ENCODE results near the gene ROR2. TPM values are rescaled to one million over a fixed set of nuclear protein-coding genes. Genes with fewer than 3 reads are reported as not detected.
A peak's percentile ranks its signal among the peaks of the same experiment; 100 is the strongest.

ROR2 gene
- total RNA-seq, 1 experiment from 2014 or later, result 0.68 TPM

- no peak for TF ChIP-seq CTCF (IDR thresholded peaks at IDR 0.05; ENCODE audit: insufficient read depth in 1 of 2, low read depth in 1 of 2, low read length in 1 of 2, severe bottlenecking in 1 of 2, unreplicated experiment in 1 of 2)
- no peak overlapping the region for H3K27ac Mint-ChIP-seq (ENCODE audit: unreplicated experiment)
- BruUV-seq (replicated peaks), result no TSS peak
- intact Hi-C loops (cut with micrococcal nuclease; ENCODE audit: unreplicated experiment), result no loop called here
- H3K4me3 Mint-ChIP-seq (ENCODE audit: unreplicated experiment), result no peak overlapping the region
- H3K36me3 Mint-ChIP-seq (ENCODE audit: insufficient read depth, unreplicated experiment), result no peaks in the 10 kb centered on the region
- Histone ChIP-seq H3K4me3 (ENCODE audit: low read depth, low read length) (no peak overlapping the region), H3K9me3 (no peaks in the 10 kb centered on the region), H3K27me3 (replicated peaks; ENCODE audit: control insufficient read depth, insufficient read depth, low read length) (no peaks in the 10 kb centered on the region), H3K36me3 (ENCODE audit: control insufficient read depth, insufficient read depth, low read length) (no peaks in the 10 kb centered on the region), H3K4me1 (no peaks in the 10 kb centered on the region)
- H3K9me3 Mint-ChIP-seq (ENCODE audit: unreplicated experiment), result no peaks in the 10 kb centered on the region
- ChIA-PET POLR2A (no interaction called here), CTCF (no interaction called here)
- no peaks in the 10 kb centered on the region for H3K4me1 Mint-ChIP-seq (ENCODE audit: low read depth, unreplicated experiment)
- H3K27me3 Mint-ChIP-seq (ENCODE audit: insufficient read depth, unreplicated experiment), result no peaks in the 10 kb centered on the region
- DNase-seq, result peak in 1 of 2 experiments; percentile 4
Observed at GRCh38 chr9:91682806-91683205, 267.2 kb downstream of the ROR2 start.

GRCh38 chr9:91681461-91682305 lies 268.3 kb downstream of the ROR2 start:
- H3K27me3 ChIP-seq (replicated peaks; ENCODE audit: control insufficient read depth, insufficient read depth, low read length), result no peaks in the 10 kb centered on the region
- Mint-ChIP-seq H3K36me3 (ENCODE audit: insufficient read depth, unreplicated experiment) (no peaks in the 10 kb centered on the region), H3K9me3 (ENCODE audit: unreplicated experiment) (no peaks in the 10 kb centered on the region), H3K4me3 (ENCODE audit: unreplicated experiment) (no peak overlapping the region), H3K27me3 (ENCODE audit: insufficient read depth, unreplicated experiment) (no peaks in the 10 kb centered on the region), H3K27ac (ENCODE audit: unreplicated experiment) (no peak overlapping the region), H3K4me1 (ENCODE audit: low read depth, unreplicated experiment) (no peaks in the 10 kb centered on the region)
- H3K9me3 ChIP-seq, result no peaks in the 10 kb centered on the region
- CTCF ChIA-PET, result no interaction called here
- no peak for TF ChIP-seq CTCF (IDR thresholded peaks at IDR 0.05; ENCODE audit: insufficient read depth in 1 of 2, low read depth in 1 of 2, low read length in 1 of 2, severe bottlenecking in 1 of 2, unreplicated experiment in 1 of 2)
- no peak overlapping the region for H3K4me3 ChIP-seq (ENCODE audit: low read depth, low read length)
- POLR2A ChIA-PET, result no interaction called here
- no TSS peak for BruUV-seq (replicated peaks)
- intact Hi-C loops (cut with micrococcal nuclease; ENCODE audit: unreplicated experiment), result no loop called here
- H3K4me1 ChIP-seq, result no peaks in the 10 kb centered on the region
- no peaks in the 10 kb centered on the region for H3K36me3 ChIP-seq (ENCODE audit: control insufficient read depth, insufficient read depth, low read length)
- no peak for DNase-seq

- Histone ChIP-seq H3K4me3 (ENCODE audit: low read depth, low read length) (no peak overlapping the region), H3K36me3 (ENCODE audit: control insufficient read depth, insufficient read depth, low read length) (no peaks in the 10 kb centered on the region), H3K9me3 (no peaks in the 10 kb centered on the region), H3K4me1 (no peaks in the 10 kb centered on the region), H3K27me3 (replicated peaks; ENCODE audit: control insufficient read depth, insufficient read depth, low read length) (no peaks in the 10 kb centered on the region)
- Mint-ChIP-seq H3K27me3 (ENCODE audit: insufficient read depth, unreplicated experiment) (no peaks in the 10 kb centered on the region), H3K27ac (ENCODE audit: unreplicated experiment) (no peak overlapping the region), H3K36me3 (ENCODE audit: insufficient read depth, unreplicated experiment) (no peaks in the 10 kb centered on the region), H3K4me1 (ENCODE audit: low read depth, unreplicated experiment) (no peaks in the 10 kb centered on the region), H3K4me3 (ENCODE audit: unreplicated experiment) (no peak overlapping the region), H3K9me3 (ENCODE audit: unreplicated experiment) (no peaks in the 10 kb centered on the region)
- ChIA-PET POLR2A (no interaction called here), CTCF (no interaction called here)
- BruUV-seq (replicated peaks), result no TSS peak
- intact Hi-C loops (cut with micrococcal nuclease; ENCODE audit: unreplicated experiment), result no loop called here
- TF ChIP-seq CTCF (IDR thresholded peaks at IDR 0.05; ENCODE audit: insufficient read depth in 1 of 2, low read depth in 1 of 2, low read length in 1 of 2, severe bottlenecking in 1 of 2, unreplicated experiment in 1 of 2), result no peak
- no peak for DNase-seq
Observed at GRCh38 chr9:91680998-91681397, 269.0 kb downstream of the ROR2 start.
